IPS-11a (cell line): ENCODE results near the gene MGMT.

Experiments used
- H3K4me3 ChIP-seq: one replicate; pipeline ENCODE4 v1.5.1; 2013; ENCODE audit warnings: low read depth, low read length, control low read depth

Gene MGMT

DNA sequence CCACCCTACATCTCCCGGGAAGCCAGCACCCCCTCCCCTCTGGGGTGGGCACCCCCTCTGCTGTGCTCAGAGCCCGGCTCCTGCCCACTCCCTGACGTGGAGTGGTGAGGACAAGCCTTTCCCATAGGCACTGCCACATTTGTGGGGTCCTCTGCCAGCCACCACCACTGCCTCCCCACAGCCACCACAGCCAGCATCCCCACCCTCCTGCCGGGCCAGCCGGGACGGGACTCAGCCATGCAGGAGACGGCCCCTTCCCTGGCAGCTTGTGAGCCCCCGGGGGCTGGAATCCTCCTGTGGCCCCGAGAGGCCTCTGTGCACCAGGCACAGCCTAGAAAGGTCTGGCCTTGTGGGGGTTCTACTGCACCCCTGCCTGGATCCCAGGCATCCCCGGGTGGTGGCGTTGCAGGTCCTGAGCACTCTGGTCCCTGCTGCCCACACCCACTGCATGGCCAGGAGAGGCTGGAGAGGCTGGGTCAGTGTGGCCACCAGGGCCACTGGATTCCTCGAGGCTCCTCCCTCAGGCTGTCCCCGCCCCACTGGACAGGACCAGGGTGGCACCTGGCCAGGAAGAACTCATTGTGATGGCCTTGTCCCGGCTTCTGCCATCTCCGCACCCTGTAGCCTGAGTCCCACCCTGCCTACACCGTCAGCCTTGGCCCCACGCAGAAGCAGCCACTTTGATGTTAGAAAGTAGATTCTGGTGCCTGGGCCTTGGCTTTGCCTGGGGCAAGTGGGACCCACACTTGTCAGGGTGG lies 349.0 kb downstream of the MGMT start:
- no peak overlapping the region for H3K4me3 ChIP-seq

DNA sequence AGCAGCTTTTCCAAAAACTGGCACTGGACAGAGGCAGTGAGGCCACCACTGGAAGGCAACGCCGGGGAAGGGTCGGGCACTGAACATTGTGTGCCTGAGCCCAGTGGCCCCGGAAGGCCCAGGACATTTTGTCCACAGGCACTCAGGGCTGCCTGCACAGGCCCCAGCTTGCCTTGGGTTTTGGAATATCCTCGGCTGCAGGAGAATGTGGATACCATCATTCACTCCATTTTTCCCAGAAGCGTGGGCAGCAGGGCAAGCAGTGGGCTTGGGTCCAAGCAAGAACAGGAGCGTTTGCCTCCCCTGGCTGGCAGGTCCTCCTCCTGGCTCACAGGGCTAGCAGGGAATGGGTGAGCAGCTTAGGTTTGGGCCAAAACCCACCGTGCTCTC lies 349.6 kb downstream of the MGMT start:
- no peak overlapping the region for H3K4me3 ChIP-seq
